DND-41 (cell line): Measurements from ENCODE around the gene PC.

Source experiments
- ATAC-seq: fragments of 200-7000 bp; cut with Tn5 transposase; 3 replicates; pipeline ENCODE4 v1.9.1; 2021; ENCODE audit warnings: low read depth; ENCODE audit not compliant: insufficient read depth
- DNase-seq: peaks from one replicate; pipeline ENCODE4 v3.0.0-alpha.2; 2020
- H2AFZ ChIP-seq: 2 replicates; pipeline ENCODE4 v1.6.0; 2012; ENCODE audit warnings: low read depth, low read length
- H3K27ac ChIP-seq: 2 replicates; pipeline ENCODE4 v1.5.1; 2012; ENCODE audit warnings: low read length, inconsistent platforms
- H3K27me3 ChIP-seq: fragments of 200-600 bp; sonication (generic); 2 replicates; pipeline ENCODE4 v1.6.0; 2012; ENCODE audit warnings: low read length, mild to moderate bottlenecking, inconsistent platforms; ENCODE audit not compliant: insufficient read depth, poor library complexity
- H3K36me3 ChIP-seq: 2 replicates; pipeline ENCODE4 v1.5.1; 2012; ENCODE audit warnings: low read length, inconsistent platforms; ENCODE audit not compliant: insufficient read depth
- H3K4me1 ChIP-seq: 2 replicates; pipeline ENCODE4 v1.5.1; 2012; ENCODE audit warnings: mild to moderate bottlenecking, low read length; ENCODE audit not compliant: insufficient read depth
- H3K4me2 ChIP-seq: 2 replicates; pipeline ENCODE4 v1.6.0; 2012; ENCODE audit warnings: mild to moderate bottlenecking, moderate library complexity, low read length, inconsistent platforms; ENCODE audit not compliant: insufficient read depth
- H3K4me3 ChIP-seq, 2 experiments: fragments of 200-600 bp in 1 of 2; shearing (Covaris generic) in 1 of 2; 2 replicates each; pipeline ENCODE4 v1.5.1; 2012 to 2016; ENCODE audit warnings: inconsistent platforms in 2 of 2, low read length in 2 of 2, mild to moderate bottlenecking in 2 of 2, low read depth in 1 of 2, moderate library complexity in 1 of 2
- H3K79me2 ChIP-seq: 2 replicates; pipeline ENCODE4 v1.6.0; 2012; ENCODE audit warnings: low read length, inconsistent platforms; ENCODE audit not compliant: insufficient read depth
- H3K9ac ChIP-seq: 2 replicates; pipeline ENCODE4 v1.6.0; 2012; ENCODE audit warnings: low read depth, mild to moderate bottlenecking, inconsistent platforms, low read length, moderate library complexity
- H3K9me3 ChIP-seq: 2 replicates; pipeline ENCODE4 v1.5.1; 2012; ENCODE audit warnings: low read length, moderate library complexity, mild to moderate bottlenecking, inconsistent platforms; ENCODE audit not compliant: insufficient read depth, severe bottlenecking
- H4K20me1 ChIP-seq: 2 replicates; pipeline ENCODE4 v1.6.0; 2012; ENCODE audit warnings: low read length; ENCODE audit not compliant: insufficient read depth
- CTCF ChIP-seq: IDR thresholded peaks from 2 replicates; pipeline ENCODE4 v1.5.1; 2012; ENCODE audit warnings: borderline replicate concordance, low read length, moderate library complexity, mild to moderate bottlenecking; ENCODE audit not compliant: poor library complexity, severe bottlenecking; ENCODE audit errors: extremely low read depth
- EZH2 ChIP-seq: IDR thresholded peaks from 3 replicates; pipeline ENCODE4 v1.6.1; 2012; ENCODE audit warnings: borderline replicate concordance, low read depth, mild to moderate bottlenecking, moderate library complexity, low read length, inconsistent platforms; ENCODE audit not compliant: severe bottlenecking

The PC gene

DNA sequence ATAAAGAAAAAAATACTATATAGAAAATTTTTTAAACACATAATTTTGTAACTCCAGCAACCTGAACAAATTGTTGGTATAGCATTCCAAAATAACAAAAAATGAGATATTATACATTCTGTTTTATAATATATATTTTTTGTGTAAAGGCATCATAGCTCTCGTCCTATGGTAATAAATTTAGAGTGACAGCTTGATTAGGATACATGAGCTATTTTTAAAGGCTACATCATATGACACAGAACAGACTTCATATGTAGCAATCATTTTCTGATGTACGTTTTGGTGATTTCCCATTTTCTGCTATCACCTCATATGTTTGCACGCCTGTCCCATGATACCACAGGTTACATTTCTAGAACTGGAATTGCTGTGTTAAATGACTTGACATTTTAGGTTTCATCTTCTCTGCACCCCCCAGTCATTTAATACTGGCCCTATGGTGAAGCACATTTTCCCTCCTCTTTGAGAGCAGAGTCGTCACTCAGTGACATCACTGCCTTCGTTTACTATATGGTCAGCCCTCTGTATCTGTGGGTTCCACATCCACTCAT, 19.5 kb downstream of the PC start:
- DNase-seq (no peak), ATAC-seq (no peak)
- H3K9ac ChIP-seq = no peak overlapping the region
- H3K4me3 ChIP-seq = no peak overlapping the region
- H3K4me1 ChIP-seq = no peaks in the 10 kb centered on the region
- no peaks in the 10 kb centered on the region for H4K20me1 ChIP-seq
- no peak overlapping the region for H3K27ac ChIP-seq
- no peak overlapping the region for H2AFZ ChIP-seq
- H3K4me2 ChIP-seq = no peak overlapping the region
- H3K79me2 ChIP-seq = no peaks in the 10 kb centered on the region
- H3K36me3 ChIP-seq = peaks cover 3% of the 10 kb centered on the region; the same call in 1 of the 2 replicates
- H3K9me3 ChIP-seq = no peaks in the 10 kb centered on the region
- H3K27me3 ChIP-seq = no peaks in the 10 kb centered on the region
- TF ChIP-seq EZH2 = no peak
- TF ChIP-seq CTCF = no peak

- H3K4me2 ChIP-seq = no peak overlapping the region
Observed at GRCh38 chr11:66937193-66937733, 20.9 kb downstream of the PC start.

DNA sequence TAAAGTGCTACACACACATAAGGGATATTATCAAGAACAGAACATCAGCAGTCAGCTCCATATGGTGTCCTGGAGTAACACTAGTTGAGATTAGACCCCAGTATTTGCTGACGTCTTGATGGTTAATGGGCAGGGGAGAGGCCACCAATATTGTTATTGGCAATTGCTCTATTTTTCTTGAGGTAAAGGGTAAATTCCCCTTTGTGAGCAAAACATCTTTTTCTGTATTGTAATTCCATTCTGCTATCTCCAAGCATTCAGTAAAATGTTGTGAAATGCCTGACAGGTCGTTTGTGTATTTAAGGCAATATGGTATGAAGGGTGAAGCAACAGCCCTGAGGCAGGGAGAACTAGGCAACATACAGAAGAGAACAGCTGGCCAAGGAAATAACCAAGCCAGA, 21.9 kb downstream of the PC start:
- Histone ChIP-seq H3K9me3 (no peaks in the 10 kb centered on the region), H3K4me1 (no peaks in the 10 kb centered on the region), H3K27ac (no peak overlapping the region), H2AFZ (no peak overlapping the region), H3K79me2 (no peaks in the 10 kb centered on the region), H3K4me3 (no peak overlapping the region), H3K9ac (no peak overlapping the region), H4K20me1 (no peaks in the 10 kb centered on the region), H3K36me3 (no peaks in the 10 kb centered on the region), H3K27me3 (no peaks in the 10 kb centered on the region), H3K4me2 (no peak overlapping the region)
- DNase-seq (no peak), ATAC-seq (no peak)
- no peak for TF ChIP-seq EZH2
- TF ChIP-seq CTCF = no peak

More at GRCh38 chr11:66937193-66937733, 20.9 kb downstream of the PC start:
- no peak for ATAC-seq
- TF ChIP-seq EZH2 (no peak), CTCF (no peak)
- Histone ChIP-seq H3K27ac (no peak overlapping the region), H4K20me1 (no peaks in the 10 kb centered on the region), H3K36me3 (no peaks in the 10 kb centered on the region), H3K4me1 (no peaks in the 10 kb centered on the region), H2AFZ (no peak overlapping the region), H3K27me3 (no peaks in the 10 kb centered on the region), H3K9ac (no peak overlapping the region), H3K9me3 (no peaks in the 10 kb centered on the region), H3K4me3 (no peak overlapping the region), H3K79me2 (no peaks in the 10 kb centered on the region)
- DNase-seq = no peak
